Right lobe of liver (tissue), 6 donors: Measurements from ENCODE around the gene TOM1. TPM values are rescaled to one million over a fixed set of nuclear protein-coding genes. Genes with fewer than 3 reads are reported as not detected.
A peak's percentile ranks its signal among the peaks of the same experiment; 100 is the strongest.

Experiments used
- ATAC-seq, 4 donors: fragments of 200-7000 bp; cut with Tn5 transposase; one replicate each; pipeline ENCODE4 v1.9.1; 2020; ENCODE audit warnings: mild to moderate bottlenecking in 4 of 4, moderate library complexity in 4 of 4
- DNase-seq, 3 donors: peaks; one replicate each; pipeline ENCODE4 v3.0.0-alpha.2; 2020
- H3K27ac ChIP-seq, 3 donors: fragments of 200-600 bp; one replicate each; pipeline ENCODE4 v1.8.0; 2022
- H3K27me3 ChIP-seq, 2 donors: fragments of 200-600 bp; one replicate each; pipeline ENCODE4 v1.8.0; 2022
- H3K36me3 ChIP-seq, 4 donors: fragments of 200-600 bp; sonication (generic) in 1 of 4; one replicate each; pipeline versions ENCODE4 v1.5.1 to v1.8.0; 2017 to 2022; ENCODE audit warnings: control low read depth in 1 of 4
- H3K4me1 ChIP-seq, 4 donors: fragments of 200-600 bp; sonication (generic) in 1 of 4; one replicate each; pipeline versions ENCODE4 v1.5.1 to v1.8.0; 2017 to 2022; ENCODE audit warnings: control low read depth in 1 of 4
- H3K4me3 ChIP-seq, 3 donors: fragments of 200-600 bp; one replicate each; pipeline ENCODE4 v1.8.0; 2022
- H3K9me3 ChIP-seq, 4 donors: fragments of 200-600 bp; sonication (generic) in 1 of 4; one replicate each; pipeline versions ENCODE4 v1.5.1 to v1.8.0; 2017 to 2022; ENCODE audit warnings: control low read depth in 1 of 4
- POLR2A ChIP-seq: fragments of 450-650 bp; IDR thresholded peaks from one replicate; pipeline ENCODE4 v1.6.1; 2017; ENCODE audit warnings: antibody characterized with exemption, mild to moderate bottlenecking
- WGBS: methylation state at CpG from one replicate; pipeline ENCODE4 v1.1.6; 2018; ENCODE audit warnings: low coverage, low lambda C conversion rate; ENCODE audit not compliant: insufficient coverage; ENCODE audit errors: missing lambda C conversion rate; 5-methylcytosine and 5-hydroxymethylcytosine counted together
- intact Hi-C, 2 donors: fragments of 100-400 bp; cut with DNase I; formaldehyde crosslinking; loops; one replicate each; pipeline versions ENCODE4 v1.11.2 to v1.14.1; 2022
- long read RNA-seq: library from polyadenylated mRNA; unstranded; transcript quantifications from one replicate; pipeline ENCODE4 v2.0.0, GENCODE V29; 2019
- total RNA-seq, 6 experiments: library from RNA; depleted of rRNA in 2 of 6; stranded (reverse); fragments of >200 nt in 2 of 6; fragmentation: NEBNext Ultra II Directional in 3 of 6; extraction: Animal tissue kit (Norgen Biotek cat#: 25700) in 3 of 6; gene quantifications; one replicate each; pipeline versions ENCODE4 v1.1.0 to v1.2.4, GENCODE V29; 2016 to 2023
- TF ChIP-seq, protein P1 (sequence below), 4 donors: fragments of 200-600 bp in 3 of 4; fragments of 450-650 bp in 1 of 4; IDR thresholded peaks; one replicate each; pipeline versions ENCODE4 v1.5.1 to v1.8.0; 2016 to 2022; ENCODE audit warnings: antibody characterized with exemption in 4 of 4, mild to moderate bottlenecking in 2 of 4
- donor health status: DM: no; HTN: yes; CAD: no.
- donor health status: DM: no; HTN: no; CAD: no.
- donor health status: DM: no; HTN: no; CAD: no.
- donor health status: DM: no; HTN: yes; CAD: no.
- donor health status: DM: no; HTN: yes; CAD: no.

Gene TOM1
- total RNA-seq: 100 to 1,000 TPM in 2 of 6 experiments, 10 to 100 TPM in 4; 45.0 to 124 (median 54.0) TPM
- long read RNA-seq, transcript TOM1-210 (15 exons, 2,389 nt): major isoform, 12 of 24 reads
- long read RNA-seq, partial matches to known transcripts: 5 of 24 reads
- long read RNA-seq, other reads (novel, unspliced or antisense): 4 of 24 reads

DNA sequence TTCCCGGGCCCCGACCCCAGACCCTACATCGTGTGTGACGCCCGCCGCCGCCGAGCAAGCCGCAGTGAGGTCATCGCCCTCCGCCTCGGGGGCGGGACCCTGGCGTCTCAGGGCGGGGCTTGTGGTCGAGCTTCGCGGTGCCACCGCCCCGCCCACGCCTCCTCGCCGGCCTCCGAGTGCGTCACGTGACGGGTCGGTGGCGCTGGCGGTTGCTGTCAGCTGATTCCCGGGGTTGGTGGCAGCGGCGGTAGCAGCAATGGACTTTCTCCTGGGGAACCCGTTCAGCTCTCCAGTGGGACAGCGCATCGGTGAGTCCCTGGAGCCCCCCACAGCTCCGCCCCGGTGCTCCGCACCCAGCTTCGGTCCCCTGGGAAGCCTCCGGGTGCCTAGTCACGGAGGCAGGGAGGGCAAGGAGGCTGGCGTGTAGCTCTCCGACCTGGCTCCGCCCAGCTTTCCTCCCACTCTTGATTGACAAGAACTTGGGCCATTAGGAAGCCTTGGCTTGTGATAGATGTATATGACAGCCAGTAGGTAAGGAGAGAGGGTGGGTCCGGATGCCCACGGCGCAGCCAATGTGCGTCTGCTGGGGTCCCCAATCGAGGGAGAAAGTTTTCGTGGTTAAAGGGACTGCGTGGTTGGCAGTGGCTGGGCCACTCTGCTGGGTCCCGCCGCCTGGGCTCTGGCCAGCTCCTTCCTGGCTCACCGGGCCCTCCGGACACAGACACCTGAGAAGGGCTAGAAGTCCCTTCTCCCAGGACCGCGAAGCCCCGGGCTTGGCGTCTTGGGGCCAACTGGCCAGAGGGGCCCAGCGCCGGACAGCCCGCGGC lies at the start of gene TOM1:
Gene TOM1, plus strand, starts transcription at position 222 of the 827 bp plus-strand sequence. Its CDS starts 35 bp downstream, at position 257.
- Histone ChIP-seq H3K4me1 (peaks cover 0 to 18% (median 6%) of the 10 kb centered on the region in 4 donors), H3K27ac (peak within 1 kb of the TSS; percentile 92 to 99 (median 99)), H3K9me3 (no peaks in the 10 kb centered on the region), H3K36me3 (no peaks in the 10 kb centered on the region), H3K27me3 (no peaks in the 10 kb centered on the region), H3K4me3 (peak within 1 kb of the TSS; percentile 67 to 99 (median 98))
- TF ChIP-seq, protein P1, sequence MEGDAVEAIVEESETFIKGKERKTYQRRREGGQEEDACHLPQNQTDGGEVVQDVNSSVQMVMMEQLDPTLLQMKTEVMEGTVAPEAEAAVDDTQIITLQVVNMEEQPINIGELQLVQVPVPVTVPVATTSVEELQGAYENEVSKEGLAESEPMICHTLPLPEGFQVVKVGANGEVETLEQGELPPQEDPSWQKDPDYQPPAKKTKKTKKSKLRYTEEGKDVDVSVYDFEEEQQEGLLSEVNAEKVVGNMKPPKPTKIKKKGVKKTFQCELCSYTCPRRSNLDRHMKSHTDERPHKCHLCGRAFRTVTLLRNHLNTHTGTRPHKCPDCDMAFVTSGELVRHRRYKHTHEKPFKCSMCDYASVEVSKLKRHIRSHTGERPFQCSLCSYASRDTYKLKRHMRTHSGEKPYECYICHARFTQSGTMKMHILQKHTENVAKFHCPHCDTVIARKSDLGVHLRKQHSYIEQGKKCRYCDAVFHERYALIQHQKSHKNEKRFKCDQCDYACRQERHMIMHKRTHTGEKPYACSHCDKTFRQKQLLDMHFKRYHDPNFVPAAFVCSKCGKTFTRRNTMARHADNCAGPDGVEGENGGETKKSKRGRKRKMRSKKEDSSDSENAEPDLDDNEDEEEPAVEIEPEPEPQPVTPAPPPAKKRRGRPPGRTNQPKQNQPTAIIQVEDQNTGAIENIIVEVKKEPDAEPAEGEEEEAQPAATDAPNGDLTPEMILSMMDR (IDR thresholded peaks at IDR 0.05): no peak
- peak; percentile 89 for TF ChIP-seq POLR2A
- ATAC-seq (peak; percentile 85 to 95 (median 90)), DNase-seq (peak; percentile 98 to 99 (median 98))
- intact Hi-C loops: no loop called here
- WGBS: 2% methylated on average over 18 of the region's 64 CpGs

- Histone ChIP-seq H3K4me3 (no peak overlapping the region), H3K27ac (no peak overlapping the region), H3K4me1 (no peaks in the 10 kb centered on the region), H3K36me3 (no peaks in the 10 kb centered on the region), H3K9me3 (no peaks in the 10 kb centered on the region), H3K27me3 (no peaks in the 10 kb centered on the region)
- DNase-seq (no peak), ATAC-seq (no peak)
- TF ChIP-seq POLR2A: no peak
- TF ChIP-seq, protein P1 (IDR thresholded peaks at IDR 0.05): no peak
- intact Hi-C loops: no loop called here
- 43% methylated on average over 1 of the region's 4 CpGs for WGBS
Measured at GRCh38 chr22:35250156-35250555, 49.5 kb upstream of the TOM1 start.

- 86% methylated on average over 2 of the region's 2 CpGs for WGBS
- DNase-seq: no peak
- intact Hi-C loops: no loop called here
- H3K4me3 ChIP-seq: no peak overlapping the region
- H3K36me3 ChIP-seq: no peaks in the 10 kb centered on the region
- ATAC-seq: no peak
- H3K4me1 ChIP-seq: peaks cover 0 to 9% (median 2%) of the 10 kb centered on the region in 4 donors
- H3K9me3 ChIP-seq: no peaks in the 10 kb centered on the region
- no peaks in the 10 kb centered on the region for H3K27me3 ChIP-seq
- no peak overlapping the region for H3K27ac ChIP-seq
- TF ChIP-seq, protein P1 (IDR thresholded peaks at IDR 0.05): no peak
- no peak for TF ChIP-seq POLR2A
Measured at GRCh38 chr22:35253946-35254345, 45.7 kb upstream of the TOM1 start.

DNA sequence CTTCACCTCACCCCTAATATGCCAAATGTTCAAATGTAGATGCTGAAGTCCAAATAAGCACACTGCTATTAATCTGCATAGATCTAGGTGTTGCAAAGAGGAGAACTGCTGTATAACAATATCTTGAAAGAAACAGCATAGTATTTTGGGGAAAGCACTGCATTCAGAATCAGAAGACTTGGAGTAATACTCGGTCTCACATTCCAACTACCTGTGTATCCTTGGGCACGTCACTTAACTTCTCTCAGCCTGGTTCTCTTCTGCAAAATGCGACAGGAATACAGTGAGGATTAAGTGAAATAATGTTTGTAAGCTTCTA lies 42.7 kb upstream of the TOM1 start:
- Histone ChIP-seq H3K4me1 (peaks cover 0 to 20% (median 5%) of the 10 kb centered on the region in 4 donors), H3K36me3 (no peaks in the 10 kb centered on the region), H3K27me3 (no peaks in the 10 kb centered on the region), H3K9me3 (no peaks in the 10 kb centered on the region), H3K4me3 (peak overlapping the region; percentile 79 to 88 (median 79)), H3K27ac (peak overlapping the region; percentile 96 to 98 (median 97))
- 0% methylated on average over 3 of the region's 3 CpGs for WGBS
- ATAC-seq (peak in 1 of 4 donors; percentile 6), DNase-seq (no peak)
- intact Hi-C loops: no loop called here
- TF ChIP-seq, protein P1 (IDR thresholded peaks at IDR 0.05): no peak
- no peak for TF ChIP-seq POLR2A
